ENCODE data around the gene ITCH. TPM values are rescaled to one million over a fixed set of nuclear protein-coding genes. Genes with fewer than 3 reads are reported as not detected.
"Not testable (repeated sequence)": the region's sequence is repeated elsewhere in the genome, so short reads cannot be mapped to it uniquely, and the experiment has no call there.

The ITCH gene
- total RNA-seq, 4 donors from 2014 or later = 40.7 to 59.3 (median 45.9) TPM

GRCh38 chr20:34493646-34494045 is 130.6 kb downstream of the ITCH start:
- DNase-seq (ENCODE audit: low spot score in 2 of 2) = no peak
- TF ChIP-seq, protein P1, sequence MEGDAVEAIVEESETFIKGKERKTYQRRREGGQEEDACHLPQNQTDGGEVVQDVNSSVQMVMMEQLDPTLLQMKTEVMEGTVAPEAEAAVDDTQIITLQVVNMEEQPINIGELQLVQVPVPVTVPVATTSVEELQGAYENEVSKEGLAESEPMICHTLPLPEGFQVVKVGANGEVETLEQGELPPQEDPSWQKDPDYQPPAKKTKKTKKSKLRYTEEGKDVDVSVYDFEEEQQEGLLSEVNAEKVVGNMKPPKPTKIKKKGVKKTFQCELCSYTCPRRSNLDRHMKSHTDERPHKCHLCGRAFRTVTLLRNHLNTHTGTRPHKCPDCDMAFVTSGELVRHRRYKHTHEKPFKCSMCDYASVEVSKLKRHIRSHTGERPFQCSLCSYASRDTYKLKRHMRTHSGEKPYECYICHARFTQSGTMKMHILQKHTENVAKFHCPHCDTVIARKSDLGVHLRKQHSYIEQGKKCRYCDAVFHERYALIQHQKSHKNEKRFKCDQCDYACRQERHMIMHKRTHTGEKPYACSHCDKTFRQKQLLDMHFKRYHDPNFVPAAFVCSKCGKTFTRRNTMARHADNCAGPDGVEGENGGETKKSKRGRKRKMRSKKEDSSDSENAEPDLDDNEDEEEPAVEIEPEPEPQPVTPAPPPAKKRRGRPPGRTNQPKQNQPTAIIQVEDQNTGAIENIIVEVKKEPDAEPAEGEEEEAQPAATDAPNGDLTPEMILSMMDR (IDR thresholded peaks at IDR 0.05) = no peak
- TF ChIP-seq POLR2A (IDR thresholded peaks at IDR 0.05) = no peak
- 91 to 95% methylated on average over 4 of the region's 4 CpGs for WGBS, 2 donors
- intact Hi-C loops (cut with DNase I; ENCODE audit: low total_unique reads) = no loop called here
- no peak overlapping the region for H3K4me3 ChIP-seq (ENCODE audit: low read depth, poor library complexity, severe bottlenecking)

GRCh38 chr20:34495307-34495706 is 132.2 kb downstream of the ITCH start:
- intact Hi-C loops (cut with DNase I; ENCODE audit: low total_unique reads) = no loop called here
- H3K4me3 ChIP-seq (ENCODE audit: low read depth, poor library complexity, severe bottlenecking) = no peak overlapping the region
- TF ChIP-seq, protein P1 (IDR thresholded peaks at IDR 0.05) = no peak
- no peak for TF ChIP-seq POLR2A (IDR thresholded peaks at IDR 0.05)
- DNase-seq (ENCODE audit: low spot score in 2 of 2) = no peak
- 96 to 97% methylated on average over 7 of the region's 7 CpGs for WGBS, 2 donors

- intact Hi-C loops (cut with DNase I; ENCODE audit: low total_unique reads) = no loop called here
- DNase-seq (ENCODE audit: low spot score in 2 of 2) = no peak
- no peak for TF ChIP-seq POLR2A (IDR thresholded peaks at IDR 0.05)
- TF ChIP-seq, protein P1 (IDR thresholded peaks at IDR 0.05) = no peak
- WGBS, 2 donors = 95 to 100% methylated on average over 1 of the region's 1 CpG
- no peak overlapping the region for H3K4me3 ChIP-seq (ENCODE audit: low read depth, poor library complexity, severe bottlenecking)
These were observed 132.8 kb downstream of the ITCH start for GRCh38 chr20:34495916-34496315.

DNA sequence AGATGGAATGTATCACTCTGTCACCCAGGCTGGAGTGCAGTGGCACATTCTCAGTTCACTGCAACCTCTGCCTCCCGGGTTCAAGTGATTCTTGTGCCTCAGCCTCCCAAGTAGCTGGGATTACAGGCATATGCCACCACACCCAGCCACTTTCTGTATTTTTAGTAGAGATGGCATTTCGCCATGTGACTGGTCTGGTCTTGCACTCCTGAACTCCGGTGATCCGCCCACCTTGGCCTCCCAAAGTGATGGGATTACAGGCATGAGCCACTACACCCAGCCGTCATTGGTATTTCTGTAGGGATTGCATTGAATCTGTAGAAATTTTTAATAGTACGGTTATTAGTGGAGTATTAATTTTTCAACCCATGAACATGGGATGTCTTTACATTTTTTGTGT is 134.5 kb downstream of the ITCH start:
- WGBS, 2 donors = 76 to 79% methylated on average over 6 of the region's 6 CpGs
- DNase-seq (ENCODE audit: low spot score in 2 of 2); intact Hi-C loops (cut with DNase I; ENCODE audit: low total_unique reads); H3K4me3 ChIP-seq (ENCODE audit: low read depth, poor library complexity, severe bottlenecking): not testable (repeated sequence)

DNA sequence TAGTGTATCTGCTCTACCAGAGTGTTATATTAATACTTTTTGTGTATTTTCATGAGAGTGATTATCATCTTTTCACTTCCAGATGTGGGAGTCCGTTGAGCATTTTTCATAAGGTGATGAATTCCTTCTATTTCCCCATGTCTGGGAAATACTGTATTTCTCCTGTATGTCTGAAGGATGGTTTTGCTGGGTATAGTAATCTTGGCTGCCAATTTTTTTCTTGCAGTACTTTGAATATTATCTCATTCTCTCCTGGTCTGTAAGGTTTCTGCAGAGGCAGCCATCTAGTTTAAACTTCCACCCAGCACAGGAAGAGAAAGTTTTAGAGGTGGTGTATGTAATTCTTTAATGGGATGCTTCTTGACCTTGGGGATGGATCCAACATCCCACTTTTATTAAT is 137.8 kb downstream of the ITCH start:
- H3K4me3 ChIP-seq (ENCODE audit: low read depth, poor library complexity, severe bottlenecking) = no peak overlapping the region
- intact Hi-C loops (cut with DNase I; ENCODE audit: low total_unique reads) = no loop called here
- 88 to 90% methylated on average over 1 of the region's 1 CpG for WGBS, 2 donors
- DNase-seq (ENCODE audit: low spot score in 2 of 2) = no peak
- TF ChIP-seq, protein P1 (IDR thresholded peaks at IDR 0.05) = no peak

DNA sequence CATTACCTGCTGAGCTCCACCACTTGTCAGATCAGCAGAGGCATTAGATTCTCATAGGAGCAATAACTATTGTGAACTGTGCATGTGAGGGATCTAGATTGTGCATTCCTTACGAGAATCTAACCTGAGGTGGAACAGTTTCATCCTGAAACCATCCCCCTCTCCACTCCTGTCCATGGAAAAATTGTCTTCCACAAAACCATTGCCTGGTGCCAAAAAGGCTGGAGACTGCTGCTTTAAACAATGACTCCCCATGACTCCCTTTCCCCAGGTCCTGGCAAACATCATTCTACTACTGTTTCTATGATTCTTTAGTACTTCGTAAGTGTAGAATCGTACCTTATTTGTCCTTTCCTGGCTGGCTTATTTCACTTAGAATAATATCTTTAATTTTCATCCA is 143.4 kb downstream of the ITCH start:
- 89 to 91% methylated on average over 3 of the region's 3 CpGs for WGBS, 2 donors
- no peak for DNase-seq (ENCODE audit: low spot score in 2 of 2)
- intact Hi-C loops (cut with DNase I; ENCODE audit: low total_unique reads) = no loop called here
- no peak overlapping the region for H3K4me3 ChIP-seq (ENCODE audit: low read depth, poor library complexity, severe bottlenecking)
- no peak for TF ChIP-seq POLR2A (IDR thresholded peaks at IDR 0.05)
- TF ChIP-seq, protein P1 (IDR thresholded peaks at IDR 0.05) = no peak
